Right lobe of liver (tissue), 6 donors: ENCODE results near the gene DIAPH1. TPM values are rescaled to one million over a fixed set of nuclear protein-coding genes. Genes with fewer than 3 reads are reported as not detected.

ENCODE experiments used
- ATAC-seq, 4 donors: fragments of 200-7000 bp; cut with Tn5 transposase; one replicate each; pipeline ENCODE4 v1.9.1; 2020; ENCODE audit warnings: mild to moderate bottlenecking in 4 of 4, moderate library complexity in 4 of 4
- DNase-seq, 3 donors: peaks; one replicate each; pipeline ENCODE4 v3.0.0-alpha.2; 2020
- H3K27ac ChIP-seq, 3 donors: fragments of 200-600 bp; one replicate each; pipeline ENCODE4 v1.8.0; 2022
- H3K27me3 ChIP-seq, 2 donors: fragments of 200-600 bp; one replicate each; pipeline ENCODE4 v1.8.0; 2022
- H3K36me3 ChIP-seq, 4 donors: fragments of 200-600 bp; sonication (generic) in 1 of 4; one replicate each; pipeline versions ENCODE4 v1.5.1 to v1.8.0; 2017 to 2022; ENCODE audit warnings: control low read depth in 1 of 4
- H3K4me1 ChIP-seq, 4 donors: fragments of 200-600 bp; sonication (generic) in 1 of 4; one replicate each; pipeline versions ENCODE4 v1.5.1 to v1.8.0; 2017 to 2022; ENCODE audit warnings: control low read depth in 1 of 4
- H3K4me3 ChIP-seq, 3 donors: fragments of 200-600 bp; one replicate each; pipeline ENCODE4 v1.8.0; 2022
- H3K9me3 ChIP-seq, 4 donors: fragments of 200-600 bp; sonication (generic) in 1 of 4; one replicate each; pipeline versions ENCODE4 v1.5.1 to v1.8.0; 2017 to 2022; ENCODE audit warnings: control low read depth in 1 of 4
- CTCF ChIP-seq, 4 donors: fragments of 200-600 bp in 3 of 4; fragments of 450-650 bp in 1 of 4; IDR thresholded peaks; one replicate each; pipeline versions ENCODE4 v1.5.1 to v1.8.0; 2016 to 2022; ENCODE audit warnings: antibody characterized with exemption in 4 of 4, mild to moderate bottlenecking in 2 of 4
- POLR2A ChIP-seq: fragments of 450-650 bp; IDR thresholded peaks from one replicate; pipeline ENCODE4 v1.6.1; 2017; ENCODE audit warnings: antibody characterized with exemption, mild to moderate bottlenecking
- WGBS: methylation state at CpG from one replicate; pipeline ENCODE4 v1.1.6; 2018; ENCODE audit warnings: low coverage, low lambda C conversion rate; ENCODE audit not compliant: insufficient coverage; ENCODE audit errors: missing lambda C conversion rate; 5-methylcytosine and 5-hydroxymethylcytosine counted together
- intact Hi-C, 2 donors: fragments of 100-400 bp; cut with DNase I; formaldehyde crosslinking; loops; one replicate each; pipeline versions ENCODE4 v1.11.2 to v1.14.1; 2022
- total RNA-seq, 6 experiments: library from RNA; depleted of rRNA in 2 of 6; stranded (reverse); fragments of >200 nt in 2 of 6; fragmentation: NEBNext Ultra II Directional in 3 of 6; extraction: Animal tissue kit (Norgen Biotek cat#: 25700) in 3 of 6; gene quantifications; one replicate each; pipeline versions ENCODE4 v1.1.0 to v1.2.4, GENCODE V29; 2016 to 2023
- donor health status: DM: no; HTN: yes; CAD: no.
- donor health status: DM: no; HTN: no; CAD: no.
- donor health status: DM: no; HTN: no; CAD: no.
- donor health status: DM: no; HTN: yes; CAD: no.
- donor health status: DM: no; HTN: yes; CAD: no.

DIAPH1 gene
- total RNA-seq, 6 experiments from 2014 or later = 93.7 to 114 (median 107) TPM

- H3K4me3 ChIP-seq = peak overlapping the region; percentile 79 to 95 (median 87)
- 3% methylated on average over 3 of the region's 4 CpGs for WGBS
- no peaks in the 10 kb centered on the region for H3K27me3 ChIP-seq
- no peak for TF ChIP-seq CTCF (IDR thresholded peaks at IDR 0.05)
- no peak for TF ChIP-seq POLR2A
- ATAC-seq (peak in 1 of 4 donors; percentile 9), DNase-seq (no peak)
- H3K36me3 ChIP-seq = no peaks in the 10 kb centered on the region
- H3K27ac ChIP-seq = peak overlapping the region; percentile 65 to 83 (median 66)
- intact Hi-C loops = no loop called here
- H3K9me3 ChIP-seq = no peaks in the 10 kb centered on the region
- H3K4me1 ChIP-seq = peaks cover 0 to 19% (median 5%) of the 10 kb centered on the region in 4 donors
These were observed 17.3 kb upstream of the DIAPH1 start for GRCh38 chr5:141636106-141636412.

- intact Hi-C loops = no loop called here
- peaks cover 0 to 23% (median 5%) of the 10 kb centered on the region in 4 donors for H3K4me1 ChIP-seq
- 68% methylated on average over 7 of the region's 7 CpGs for WGBS
- no peaks in the 10 kb centered on the region for H3K27me3 ChIP-seq
- H3K36me3 ChIP-seq = no peaks in the 10 kb centered on the region
- TF ChIP-seq POLR2A (no peak), CTCF (IDR thresholded peaks at IDR 0.05) (no peak)
- peak overlapping the region in 1 of 3 donors; percentile 66 for H3K27ac ChIP-seq
- H3K4me3 ChIP-seq = peak overlapping the region; percentile 79 to 95 (median 87)
- H3K9me3 ChIP-seq = no peaks in the 10 kb centered on the region
- no peak for ATAC-seq
- DNase-seq = no peak
These were observed 16.8 kb upstream of the DIAPH1 start for GRCh38 chr5:141635646-141636045.

- DNase-seq = no peak
- Histone ChIP-seq H3K9me3 (no peaks in the 10 kb centered on the region), H3K4me3 (no peak overlapping the region), H3K36me3 (no peaks in the 10 kb centered on the region), H3K27me3 (no peaks in the 10 kb centered on the region), H3K27ac (no peak overlapping the region), H3K4me1 (peaks cover 0 to 23% (median 5%) of the 10 kb centered on the region in 4 donors)
- no peak for ATAC-seq
- TF ChIP-seq CTCF (IDR thresholded peaks at IDR 0.05) (no peak), POLR2A (no peak)
- 88% methylated on average over 5 of the region's 6 CpGs for WGBS
- intact Hi-C loops = no loop called here
These were observed 15.9 kb upstream of the DIAPH1 start for GRCh38 chr5:141634720-141635119.

GRCh38 chr5:141633871-141634561, 15.2 kb upstream of the DIAPH1 start:
- Histone ChIP-seq H3K36me3 (peaks cover 0 to 3% (median 0%) of the 10 kb centered on the region in 4 donors), H3K27me3 (no peaks in the 10 kb centered on the region), H3K27ac (no peak overlapping the region), H3K4me1 (peaks cover 0 to 23% (median 5%) of the 10 kb centered on the region in 4 donors), H3K9me3 (no peaks in the 10 kb centered on the region), H3K4me3 (no peak overlapping the region)
- intact Hi-C loops = no loop called here
- ATAC-seq (no peak), DNase-seq (no peak)
- 68% methylated on average over 5 of the region's 5 CpGs for WGBS
- TF ChIP-seq POLR2A (no peak), CTCF (IDR thresholded peaks at IDR 0.05) (no peak)
